RWPE2 (cell line): ENCODE data around the gene FAM3C.

Experiments used
- ATAC-seq: fragments of 200-7000 bp; cut with Tn5 transposase; 3 replicates; pipeline ENCODE4 v1.9.1; 2021; ENCODE audit warnings: low read depth
- DNase-seq: peaks from one replicate; pipeline ENCODE4 v3.0.0-alpha.2; 2020; ENCODE audit warnings: low spot score
- H3K27ac ChIP-seq: fragments of 450-650 bp; 2 replicates; pipeline ENCODE4 v1.5.1; 2017; ENCODE audit warnings: mild to moderate bottlenecking; ENCODE audit not compliant: poor library complexity, severe bottlenecking
- H3K27me3 ChIP-seq: fragments of 250-450 bp; sonication (Bioruptor Pico); 2 replicates; pipeline ENCODE4 v1.5.1; 2021; ENCODE audit warnings: mild to moderate bottlenecking, moderate library complexity; ENCODE audit not compliant: insufficient read depth, poor library complexity, severe bottlenecking
- H3K36me3 ChIP-seq: fragments of 250-450 bp; sonication (Bioruptor Pico); 2 replicates; pipeline ENCODE4 v1.5.1; 2020; ENCODE audit warnings: low read depth, mild to moderate bottlenecking, moderate library complexity
- H3K4me1 ChIP-seq: fragments of 250-450 bp; sonication (Bioruptor Pico); 2 replicates; pipeline ENCODE4 v1.5.1; 2021; ENCODE audit warnings: mild to moderate bottlenecking, moderate library complexity; ENCODE audit not compliant: insufficient read depth, poor library complexity, severe bottlenecking
- H3K4me3 ChIP-seq: fragments of 250-450 bp; sonication (Bioruptor Pico); 2 replicates; pipeline ENCODE4 v1.5.1; 2021; ENCODE audit warnings: mild to moderate bottlenecking, moderate library complexity; ENCODE audit not compliant: severe bottlenecking
- H3K9me3 ChIP-seq: fragments of 250-450 bp; sonication (Bioruptor Pico); 2 replicates; pipeline ENCODE4 v1.5.1; 2021; ENCODE audit warnings: mild to moderate bottlenecking, moderate library complexity; ENCODE audit not compliant: severe bottlenecking
- TF ChIP-seq, protein P1 (sequence below): fragments of 450-650 bp; IDR thresholded peaks from one replicate; pipeline ENCODE4 v1.5.1; 2017; ENCODE audit warnings: mild to moderate bottlenecking, moderate library complexity; ENCODE audit not compliant: poor library complexity, severe bottlenecking

Gene FAM3C

DNA sequence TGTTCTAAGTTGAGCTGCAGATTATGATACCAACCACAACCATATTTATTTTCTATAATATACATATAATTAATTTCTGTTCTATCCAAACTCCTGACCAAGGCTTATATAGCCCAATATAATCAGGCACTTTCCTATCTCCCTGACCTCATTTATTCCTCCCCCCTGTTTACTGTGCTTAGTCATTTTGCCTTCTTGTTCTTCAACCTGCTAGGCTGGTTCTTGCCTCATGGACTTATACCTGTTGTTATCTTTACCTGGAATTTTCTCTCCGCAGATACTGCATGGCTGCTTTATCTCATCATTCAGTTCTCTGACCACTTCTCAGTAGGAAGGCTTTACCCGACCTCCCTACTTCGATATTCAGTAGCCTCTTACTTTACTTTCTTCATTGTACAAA, 24.9 kb upstream of the FAM3C start:
- no peaks in the 10 kb centered on the region for H3K27me3 ChIP-seq
- no peak overlapping the region for H3K27ac ChIP-seq
- H3K9me3 ChIP-seq, result no peaks in the 10 kb centered on the region
- no peaks in the 10 kb centered on the region for H3K4me1 ChIP-seq
- H3K36me3 ChIP-seq, result no peaks in the 10 kb centered on the region
- TF ChIP-seq, protein P1, sequence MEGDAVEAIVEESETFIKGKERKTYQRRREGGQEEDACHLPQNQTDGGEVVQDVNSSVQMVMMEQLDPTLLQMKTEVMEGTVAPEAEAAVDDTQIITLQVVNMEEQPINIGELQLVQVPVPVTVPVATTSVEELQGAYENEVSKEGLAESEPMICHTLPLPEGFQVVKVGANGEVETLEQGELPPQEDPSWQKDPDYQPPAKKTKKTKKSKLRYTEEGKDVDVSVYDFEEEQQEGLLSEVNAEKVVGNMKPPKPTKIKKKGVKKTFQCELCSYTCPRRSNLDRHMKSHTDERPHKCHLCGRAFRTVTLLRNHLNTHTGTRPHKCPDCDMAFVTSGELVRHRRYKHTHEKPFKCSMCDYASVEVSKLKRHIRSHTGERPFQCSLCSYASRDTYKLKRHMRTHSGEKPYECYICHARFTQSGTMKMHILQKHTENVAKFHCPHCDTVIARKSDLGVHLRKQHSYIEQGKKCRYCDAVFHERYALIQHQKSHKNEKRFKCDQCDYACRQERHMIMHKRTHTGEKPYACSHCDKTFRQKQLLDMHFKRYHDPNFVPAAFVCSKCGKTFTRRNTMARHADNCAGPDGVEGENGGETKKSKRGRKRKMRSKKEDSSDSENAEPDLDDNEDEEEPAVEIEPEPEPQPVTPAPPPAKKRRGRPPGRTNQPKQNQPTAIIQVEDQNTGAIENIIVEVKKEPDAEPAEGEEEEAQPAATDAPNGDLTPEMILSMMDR, result no peak
- ATAC-seq (peak; percentile 62), DNase-seq (no peak)
- no peak overlapping the region for H3K4me3 ChIP-seq

DNA sequence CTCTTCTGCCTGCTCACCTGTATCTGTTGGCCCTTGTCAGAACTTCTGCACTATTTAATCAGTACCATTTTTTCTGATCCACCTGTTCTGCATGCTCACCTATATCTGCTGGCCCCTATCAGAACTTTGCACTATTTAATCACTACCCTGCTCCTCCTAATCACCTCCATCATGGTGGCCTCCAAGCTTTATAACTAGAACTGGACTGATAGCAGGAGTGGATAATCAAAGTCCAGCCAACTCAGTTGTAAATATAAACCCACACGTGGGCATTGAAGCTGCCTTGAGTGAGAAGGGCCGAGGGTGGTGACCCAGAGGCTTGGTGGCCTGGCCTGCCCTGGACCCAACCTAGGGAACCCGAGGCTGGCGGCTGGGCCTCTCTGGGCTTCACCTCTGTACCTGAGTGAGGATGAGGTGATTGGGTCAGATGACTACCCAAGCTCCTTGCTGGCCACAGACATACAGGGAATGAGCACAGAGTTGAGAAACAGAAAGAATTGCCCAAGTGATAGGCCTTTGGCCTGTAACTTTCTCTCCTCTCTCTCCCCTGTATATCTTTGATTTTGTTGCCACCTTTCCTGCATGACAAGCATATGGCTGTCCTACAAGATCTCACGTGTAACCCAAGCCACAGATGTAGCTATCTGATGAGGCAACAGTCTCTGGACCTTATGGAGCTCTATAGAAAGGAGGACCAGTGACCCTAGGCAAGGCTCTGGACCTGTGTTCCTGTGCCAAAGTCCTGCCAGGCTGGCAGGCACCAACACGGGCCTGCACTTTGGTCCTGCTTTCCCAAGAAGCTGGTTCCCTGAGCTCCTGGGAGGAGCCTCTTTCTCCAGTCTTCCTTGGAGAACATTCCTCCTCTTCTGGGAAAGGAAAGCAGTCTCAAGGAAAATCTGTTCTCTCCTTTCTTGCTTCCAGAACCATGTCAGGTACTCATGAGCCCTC, 23.4 kb upstream of the FAM3C start:
- DNase-seq, result no peak
- Histone ChIP-seq H3K27ac (no peak overlapping the region), H3K9me3 (no peaks in the 10 kb centered on the region), H3K4me1 (no peaks in the 10 kb centered on the region), H3K27me3 (no peaks in the 10 kb centered on the region), H3K4me3 (no peak overlapping the region), H3K36me3 (no peaks in the 10 kb centered on the region)
- no peak for ATAC-seq
- TF ChIP-seq, protein P1, result no peak

DNA sequence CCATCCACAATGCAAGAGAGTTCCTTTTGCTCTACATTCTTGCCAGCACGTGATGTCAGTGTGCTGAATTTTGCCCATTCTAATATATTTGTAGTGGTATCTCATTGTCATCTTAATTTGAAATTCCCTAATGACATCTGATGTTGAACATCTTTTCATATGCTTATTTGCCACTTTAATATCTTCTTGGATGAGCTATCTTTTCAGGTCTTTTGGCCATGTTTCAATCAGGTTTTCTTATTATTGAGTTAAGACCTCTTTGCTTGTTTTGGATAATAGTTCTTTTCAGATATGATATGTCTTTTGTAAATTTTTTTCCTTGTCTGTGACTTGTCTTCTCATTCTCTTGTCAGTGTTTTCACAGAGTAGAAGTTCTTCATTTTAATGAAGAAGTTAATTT, 20.4 kb upstream of the FAM3C start:
- no peak overlapping the region for H3K27ac ChIP-seq
- no peaks in the 10 kb centered on the region for H3K36me3 ChIP-seq
- ATAC-seq (no peak), DNase-seq (no peak)
- H3K27me3 ChIP-seq, result no peaks in the 10 kb centered on the region
- no peaks in the 10 kb centered on the region for H3K4me1 ChIP-seq
- H3K9me3 ChIP-seq, result no peaks in the 10 kb centered on the region
- TF ChIP-seq, protein P1, result no peak
- H3K4me3 ChIP-seq, result no peak overlapping the region

DNA sequence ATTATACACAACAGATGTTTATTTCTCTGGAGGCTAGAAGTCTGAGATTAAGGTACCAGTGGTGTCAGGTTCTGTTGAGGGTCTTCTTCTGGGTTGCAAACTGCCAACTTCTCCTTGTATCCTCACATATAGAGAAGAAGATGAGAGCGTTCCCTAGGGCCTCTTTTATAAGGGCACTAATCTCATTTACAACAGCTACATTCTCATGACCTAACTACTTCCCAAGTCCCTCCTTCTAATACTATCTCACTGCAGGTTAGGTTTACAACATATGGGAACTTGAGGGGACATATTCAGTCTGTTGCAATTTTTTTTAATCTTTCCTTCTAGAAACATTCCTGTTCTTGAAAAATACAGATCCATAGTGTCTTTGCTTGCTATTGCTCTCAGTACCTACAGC, 18.3 kb upstream of the FAM3C start:
- ATAC-seq, result no peak
- H3K4me3 ChIP-seq, result no peak overlapping the region
- no peaks in the 10 kb centered on the region for H3K9me3 ChIP-seq
- H3K27ac ChIP-seq, result no peak overlapping the region
- no peaks in the 10 kb centered on the region for H3K36me3 ChIP-seq
- no peaks in the 10 kb centered on the region for H3K4me1 ChIP-seq
- H3K27me3 ChIP-seq, result no peaks in the 10 kb centered on the region
- TF ChIP-seq, protein P1, result no peak
- DNase-seq, result no peak

DNA sequence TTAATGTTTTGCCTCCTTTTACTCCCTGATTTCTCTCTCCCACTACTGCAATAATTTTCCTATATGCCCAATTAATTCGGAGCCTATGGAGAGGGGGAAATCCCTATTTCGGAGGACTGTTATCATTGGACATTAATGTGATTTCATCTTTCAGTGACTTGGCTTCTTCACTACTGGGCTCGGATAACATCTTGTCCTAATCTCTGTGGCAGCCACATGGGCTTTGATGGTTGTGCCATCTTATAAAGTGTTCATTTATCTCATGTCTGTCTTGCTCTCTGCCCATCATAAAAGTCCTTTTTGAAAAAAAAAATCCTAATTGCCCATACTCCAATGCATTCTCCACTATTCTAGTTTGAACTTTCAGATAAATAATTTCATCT, 15.5 kb upstream of the FAM3C start:
- ATAC-seq (no peak), DNase-seq (no peak)
- H3K4me1 ChIP-seq, result no peaks in the 10 kb centered on the region
- TF ChIP-seq, protein P1, result no peak
- no peak overlapping the region for H3K4me3 ChIP-seq
- H3K9me3 ChIP-seq, result no peaks in the 10 kb centered on the region
- no peaks in the 10 kb centered on the region for H3K36me3 ChIP-seq
- H3K27ac ChIP-seq, result no peak overlapping the region
- H3K27me3 ChIP-seq, result no peaks in the 10 kb centered on the region
